HFF-Myc (cell line): ENCODE measurements around the gene DLL1.
"Not testable (repeated sequence)": the region's sequence is repeated elsewhere in the genome, so short reads cannot be mapped to it uniquely, and the experiment has no call there.

Experiments used
- DNase-seq: peaks from one replicate; pipeline ENCODE4 v3.0.0-alpha.2; 2011; ENCODE audit warnings: low read depth; ENCODE audit errors: extremely low read depth
- H3K4me3 ChIP-seq: replicated peaks from 2 replicates; pipeline ENCODE4 v1.5.1; 2011; ENCODE audit warnings: low read depth, mild to moderate bottlenecking, control low read depth, low read length
- CTCF ChIP-seq: IDR thresholded peaks from 2 replicates; pipeline ENCODE4 v1.5.1; 2012; ENCODE audit warnings: mild to moderate bottlenecking, low read depth, low read length, control low read depth; ENCODE audit errors: missing control alignments

The DLL1 gene

GRCh38 chr6:170266061-170266825, 24.6 kb downstream of the DLL1 start:
- no peak for TF ChIP-seq CTCF
- no peak overlapping the region for H3K4me3 ChIP-seq
- no peak for DNase-seq

- no peak overlapping the region for H3K4me3 ChIP-seq
- TF ChIP-seq CTCF = no peak
- DNase-seq = no peak
These were observed 25.2 kb downstream of the DLL1 start for GRCh38 chr6:170265655-170266054.

- H3K4me3 ChIP-seq, DNase-seq: not testable (repeated sequence)
These were observed 26.2 kb downstream of the DLL1 start for GRCh38 chr6:170264644-170265043.

GRCh38 chr6:170264086-170264485, 26.8 kb downstream of the DLL1 start:
- H3K4me3 ChIP-seq = no peak overlapping the region
- DNase-seq = no peak
- no peak for TF ChIP-seq CTCF

- TF ChIP-seq CTCF = no peak
- no peak for DNase-seq
These were observed 27.5 kb downstream of the DLL1 start for GRCh38 chr6:170263410-170263809.

GRCh38 chr6:170262489-170263088, 28.3 kb downstream of the DLL1 start:
- no peak for TF ChIP-seq CTCF

More at GRCh38 chr6:170263410-170263809, 27.5 kb downstream of the DLL1 start:
- H3K4me3 ChIP-seq = no peak overlapping the region

GRCh38 chr6:170261643-170262488, 29.0 kb downstream of the DLL1 start:
- no peak overlapping the region for H3K4me3 ChIP-seq
- TF ChIP-seq CTCF = no peak
- DNase-seq = no peak

More at GRCh38 chr6:170262489-170263088, 28.3 kb downstream of the DLL1 start:
- H3K4me3 ChIP-seq = no peak overlapping the region
- no peak for DNase-seq
